Hepatocyte (in vitro differentiated cells): ENCODE measurements around the gene TAGLN3.

ENCODE experiments used
- EZH2 ChIP-seq: fragments of 200-600 bp; sonication (generic); IDR thresholded peaks from 2 replicates; pipeline ENCODE4 v1.6.1; 2016; ENCODE audit warnings: antibody characterized with exemption, mild to moderate bottlenecking, borderline replicate concordance
- EZH2phosphoT487 ChIP-seq: fragments of 200-600 bp; sonication (generic); IDR thresholded peaks from one replicate; pipeline ENCODE4 v1.6.1; 2018; ENCODE audit warnings: antibody characterized with exemption, mild to moderate bottlenecking, low read depth, moderate library complexity; ENCODE audit not compliant: unreplicated experiment, severe bottlenecking
- TF ChIP-seq, protein P1 (sequence below): fragments of 200-600 bp; sonication (generic); IDR thresholded peaks from 2 replicates; pipeline ENCODE4 v1.5.1; 2016; ENCODE audit warnings: antibody characterized with exemption, mild to moderate bottlenecking; ENCODE audit not compliant: poor library complexity

DNA sequence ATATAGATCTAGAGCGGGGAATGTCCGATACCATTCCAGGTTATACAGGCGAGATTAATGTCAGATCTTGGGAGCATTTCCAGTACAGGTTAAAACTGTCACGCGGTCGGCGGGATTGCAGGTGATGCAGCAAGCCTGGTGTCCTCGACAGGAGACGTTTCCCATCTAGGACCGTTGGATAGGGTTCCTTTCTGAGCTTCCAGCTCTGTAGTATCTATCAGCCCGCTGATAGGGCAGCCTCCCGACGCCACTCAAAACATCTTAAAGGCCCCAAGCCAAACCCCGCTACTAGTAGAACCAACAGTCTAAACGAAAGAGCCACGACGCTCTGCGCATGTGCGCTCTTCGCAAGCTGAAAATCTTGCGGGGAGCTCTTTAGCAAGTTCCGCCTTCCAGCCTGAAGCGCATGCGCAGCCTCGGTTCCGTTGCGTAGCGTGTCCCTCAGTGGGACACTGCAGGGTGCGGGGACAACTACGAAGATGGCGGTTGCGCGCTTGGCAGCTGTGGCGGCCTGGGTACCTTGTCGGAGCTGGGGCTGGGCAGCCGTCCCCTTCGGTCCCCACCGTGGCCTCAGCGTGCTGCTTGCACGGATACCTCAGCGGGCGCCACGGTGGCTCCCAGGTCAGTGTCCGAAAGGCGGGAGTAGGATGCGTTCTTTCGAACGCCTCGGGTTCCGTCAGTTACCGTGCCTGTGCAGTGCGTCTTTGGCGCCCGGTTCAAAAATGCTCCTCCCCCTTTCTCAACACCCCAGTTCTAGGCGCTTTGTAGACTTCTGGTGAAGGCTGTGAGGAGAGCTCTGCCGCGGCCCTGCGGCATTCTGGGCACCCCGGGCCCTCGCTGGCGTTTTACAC, 19.9 kb upstream of the TAGLN3 start, which contains the start of gene ABHD10:
- TF ChIP-seq, protein P1, sequence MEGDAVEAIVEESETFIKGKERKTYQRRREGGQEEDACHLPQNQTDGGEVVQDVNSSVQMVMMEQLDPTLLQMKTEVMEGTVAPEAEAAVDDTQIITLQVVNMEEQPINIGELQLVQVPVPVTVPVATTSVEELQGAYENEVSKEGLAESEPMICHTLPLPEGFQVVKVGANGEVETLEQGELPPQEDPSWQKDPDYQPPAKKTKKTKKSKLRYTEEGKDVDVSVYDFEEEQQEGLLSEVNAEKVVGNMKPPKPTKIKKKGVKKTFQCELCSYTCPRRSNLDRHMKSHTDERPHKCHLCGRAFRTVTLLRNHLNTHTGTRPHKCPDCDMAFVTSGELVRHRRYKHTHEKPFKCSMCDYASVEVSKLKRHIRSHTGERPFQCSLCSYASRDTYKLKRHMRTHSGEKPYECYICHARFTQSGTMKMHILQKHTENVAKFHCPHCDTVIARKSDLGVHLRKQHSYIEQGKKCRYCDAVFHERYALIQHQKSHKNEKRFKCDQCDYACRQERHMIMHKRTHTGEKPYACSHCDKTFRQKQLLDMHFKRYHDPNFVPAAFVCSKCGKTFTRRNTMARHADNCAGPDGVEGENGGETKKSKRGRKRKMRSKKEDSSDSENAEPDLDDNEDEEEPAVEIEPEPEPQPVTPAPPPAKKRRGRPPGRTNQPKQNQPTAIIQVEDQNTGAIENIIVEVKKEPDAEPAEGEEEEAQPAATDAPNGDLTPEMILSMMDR, result no peak
- TF ChIP-seq EZH2 (no peak), EZH2phosphoT487 (no peak)
